COLO668 (cell line): ENCODE data around the gene CACNA1D.

ENCODE experiments used
- DNase-seq: peaks from one replicate; lab custom pipeline; 2025; ENCODE audit not compliant: unreplicated experiment; lab: John Stamatoyannopoulos, UW

The CACNA1D gene

DNA sequence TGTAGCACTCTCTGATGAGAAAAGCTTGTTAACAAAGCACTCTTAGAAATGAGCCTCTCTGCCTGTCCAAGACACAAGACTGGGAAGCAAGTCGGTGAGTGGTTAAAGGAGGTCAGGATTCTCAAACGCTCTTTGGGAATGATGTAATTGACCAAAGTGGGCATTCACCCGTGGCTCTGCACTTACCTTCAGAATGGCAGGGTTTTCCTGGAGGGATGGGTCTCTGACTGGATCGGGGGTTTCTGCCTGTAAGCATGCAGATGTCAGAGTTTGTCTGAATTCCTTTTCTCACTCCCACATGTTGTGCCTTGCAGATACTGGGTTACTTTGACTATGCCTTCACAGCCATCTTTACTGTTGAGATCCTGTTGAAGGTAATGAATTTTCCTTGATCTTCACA lies 245.6 kb downstream of the CACNA1D start:
- DNase-seq = no peak

- no peak for DNase-seq
Measured at GRCh38 chr3:53740956-53741355, 246.5 kb downstream of the CACNA1D start.

GRCh38 chr3:53744351-53744750 lies 249.9 kb downstream of the CACNA1D start:
- peak; percentile 87 for DNase-seq

DNA sequence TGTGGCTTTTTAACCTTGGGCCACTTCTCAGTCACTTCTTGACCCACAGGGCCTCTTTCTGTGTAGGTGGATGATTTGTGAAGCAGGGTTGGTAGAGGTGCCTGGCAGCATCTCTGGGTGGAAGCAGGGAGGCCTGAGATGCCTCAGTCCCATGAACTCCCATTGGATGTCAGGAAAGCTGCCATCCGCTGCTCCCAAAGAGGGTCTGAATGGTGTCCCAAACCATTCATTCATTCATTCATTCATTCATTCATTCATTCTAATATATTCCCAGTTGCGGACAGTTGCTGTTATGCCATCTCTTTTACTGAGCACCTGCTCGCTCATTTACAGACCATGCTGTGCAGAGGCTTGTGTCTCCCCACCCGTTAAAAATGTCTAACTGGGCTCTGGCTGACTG lies 253.1 kb downstream of the CACNA1D start:
- no peak for DNase-seq

DNA sequence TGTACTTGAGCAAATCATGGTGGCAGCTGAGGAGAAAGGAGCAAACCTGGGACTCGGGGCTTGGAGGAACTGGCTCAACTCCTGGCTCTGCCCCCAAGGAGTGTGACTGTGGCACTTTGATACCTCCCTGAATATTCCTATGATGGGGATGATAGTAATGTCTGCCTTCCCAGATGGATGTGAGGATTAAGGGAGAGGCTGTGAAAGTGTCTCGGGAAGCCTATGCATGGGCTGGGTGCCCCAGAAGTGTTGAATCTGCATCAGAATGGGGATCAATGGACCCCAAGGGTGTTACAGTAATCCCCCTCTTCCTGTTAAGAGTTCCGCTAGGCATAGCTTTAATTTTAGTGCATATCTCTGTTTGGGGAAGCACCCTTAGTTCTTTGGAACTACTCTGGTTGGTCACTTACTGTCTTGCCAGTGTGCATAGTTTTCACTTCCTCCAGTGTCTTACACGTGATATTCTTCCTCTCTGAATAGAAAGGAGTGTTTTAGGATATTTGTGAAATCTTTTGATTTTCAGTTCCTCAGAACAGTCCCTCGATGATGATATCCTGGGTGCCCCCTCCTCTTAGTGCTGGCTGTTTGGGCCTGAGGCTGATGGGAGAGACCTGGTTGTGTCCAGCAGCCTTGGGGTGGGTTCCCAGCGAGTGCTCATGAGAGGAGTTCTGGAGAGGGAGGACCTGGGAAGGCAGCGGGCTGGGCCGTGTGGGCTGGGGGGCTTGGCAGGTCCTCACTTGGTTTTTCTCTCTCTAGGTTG lies 254.3 kb downstream of the CACNA1D start:
- DNase-seq = no peak

DNA sequence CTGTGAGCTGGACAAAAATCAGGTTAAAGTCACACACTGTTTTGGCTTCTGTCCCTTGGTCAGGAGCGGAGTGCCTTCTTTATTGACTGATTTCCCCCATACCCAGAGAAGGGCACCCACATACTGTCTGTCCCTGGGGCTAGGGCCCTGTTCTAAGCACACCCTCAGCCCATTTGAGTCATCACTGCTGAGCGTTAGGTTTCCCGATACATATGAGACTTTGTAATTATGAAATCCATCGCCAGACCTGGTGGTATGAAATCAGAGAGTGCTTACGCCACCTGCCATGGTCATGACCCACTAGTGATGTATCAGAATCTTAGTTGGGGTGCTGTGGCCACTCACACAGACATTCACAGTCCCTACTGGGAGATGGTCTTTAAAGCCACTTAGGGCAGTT lies 255.0 kb downstream of the CACNA1D start:
- DNase-seq = no peak

- DNase-seq = no peak
Measured at GRCh38 chr3:53750253-53751210, 256.1 kb downstream of the CACNA1D start.

DNA sequence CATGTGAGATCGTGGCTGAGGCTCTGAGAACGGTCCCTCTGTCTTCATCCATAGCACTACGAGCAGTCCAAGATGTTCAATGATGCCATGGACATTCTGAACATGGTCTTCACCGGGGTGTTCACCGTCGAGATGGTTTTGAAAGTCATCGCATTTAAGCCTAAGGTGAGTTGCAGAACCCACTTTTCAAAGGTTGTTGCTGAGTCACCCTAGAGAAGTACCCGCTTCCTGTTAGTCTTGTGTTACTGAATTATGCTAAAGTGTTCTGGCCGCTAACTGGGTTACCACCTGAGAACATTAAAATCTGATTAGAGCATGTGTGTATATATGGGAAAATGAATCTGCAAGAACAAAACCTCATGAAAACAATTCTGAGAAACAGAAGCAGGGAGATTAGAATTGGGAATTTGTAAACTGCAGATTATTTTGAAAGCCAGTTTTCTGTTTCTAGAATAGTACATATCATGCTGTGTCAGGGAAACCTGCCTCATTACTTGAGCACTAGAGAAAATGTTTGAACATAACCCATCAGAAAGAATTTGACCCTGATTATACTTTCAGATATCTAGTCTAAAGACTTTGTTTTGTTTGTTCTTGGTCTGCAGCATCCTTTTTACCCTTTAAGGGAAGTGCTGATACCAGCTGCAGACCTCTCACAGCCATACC lies 259.2 kb downstream of the CACNA1D start:
- peak; percentile 8 for DNase-seq

GRCh38 chr3:53754325-53754724 lies 259.9 kb downstream of the CACNA1D start:
- no peak for DNase-seq

- no peak for DNase-seq
Measured at GRCh38 chr3:53758846-53759245, 264.4 kb downstream of the CACNA1D start.

DNA sequence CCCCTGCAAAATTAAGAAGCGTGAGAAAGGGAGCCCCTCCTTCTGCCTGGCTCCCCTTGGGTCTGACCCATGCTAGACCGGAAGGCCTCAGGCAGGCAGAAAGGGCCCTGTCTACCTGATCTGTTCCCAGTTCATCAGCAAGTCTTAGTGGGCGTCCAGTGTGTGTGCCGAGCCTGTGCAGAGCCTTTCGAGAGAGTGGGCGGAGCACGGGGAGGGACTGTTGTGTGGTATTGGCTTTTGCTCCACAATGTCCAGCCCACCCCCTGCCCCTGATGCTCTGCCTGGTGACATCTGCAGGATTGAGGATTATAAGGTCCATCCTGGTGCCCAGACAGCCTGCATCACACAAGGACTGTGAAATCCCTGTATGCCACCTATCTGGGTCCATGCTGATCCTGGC lies 268.9 kb downstream of the CACNA1D start:
- no peak for DNase-seq

- peak; percentile 84 for DNase-seq
Measured at GRCh38 chr3:53764026-53764775, 269.8 kb downstream of the CACNA1D start.

DNA sequence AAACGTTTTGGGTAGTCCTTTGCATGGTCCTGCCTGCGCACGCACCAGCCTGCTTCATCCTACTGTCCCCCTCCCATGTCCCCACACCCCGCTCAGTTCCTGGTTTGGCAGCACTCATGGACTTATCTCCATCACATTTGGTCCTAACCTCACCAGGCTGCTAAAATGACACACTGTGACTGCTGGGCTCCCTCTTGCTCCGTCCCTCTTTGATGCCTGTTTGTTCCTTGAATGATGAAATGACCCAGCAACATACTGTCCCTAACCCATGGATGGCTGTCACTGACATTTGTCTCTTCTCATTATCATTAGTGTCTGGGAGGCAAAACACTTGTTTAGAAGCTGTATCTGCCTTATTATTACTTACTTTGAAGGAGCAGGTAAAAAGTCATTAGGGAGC lies 271.3 kb downstream of the CACNA1D start:
- DNase-seq = no peak

GRCh38 chr3:53766706-53767105 lies 272.3 kb downstream of the CACNA1D start:
- no peak for DNase-seq

DNA sequence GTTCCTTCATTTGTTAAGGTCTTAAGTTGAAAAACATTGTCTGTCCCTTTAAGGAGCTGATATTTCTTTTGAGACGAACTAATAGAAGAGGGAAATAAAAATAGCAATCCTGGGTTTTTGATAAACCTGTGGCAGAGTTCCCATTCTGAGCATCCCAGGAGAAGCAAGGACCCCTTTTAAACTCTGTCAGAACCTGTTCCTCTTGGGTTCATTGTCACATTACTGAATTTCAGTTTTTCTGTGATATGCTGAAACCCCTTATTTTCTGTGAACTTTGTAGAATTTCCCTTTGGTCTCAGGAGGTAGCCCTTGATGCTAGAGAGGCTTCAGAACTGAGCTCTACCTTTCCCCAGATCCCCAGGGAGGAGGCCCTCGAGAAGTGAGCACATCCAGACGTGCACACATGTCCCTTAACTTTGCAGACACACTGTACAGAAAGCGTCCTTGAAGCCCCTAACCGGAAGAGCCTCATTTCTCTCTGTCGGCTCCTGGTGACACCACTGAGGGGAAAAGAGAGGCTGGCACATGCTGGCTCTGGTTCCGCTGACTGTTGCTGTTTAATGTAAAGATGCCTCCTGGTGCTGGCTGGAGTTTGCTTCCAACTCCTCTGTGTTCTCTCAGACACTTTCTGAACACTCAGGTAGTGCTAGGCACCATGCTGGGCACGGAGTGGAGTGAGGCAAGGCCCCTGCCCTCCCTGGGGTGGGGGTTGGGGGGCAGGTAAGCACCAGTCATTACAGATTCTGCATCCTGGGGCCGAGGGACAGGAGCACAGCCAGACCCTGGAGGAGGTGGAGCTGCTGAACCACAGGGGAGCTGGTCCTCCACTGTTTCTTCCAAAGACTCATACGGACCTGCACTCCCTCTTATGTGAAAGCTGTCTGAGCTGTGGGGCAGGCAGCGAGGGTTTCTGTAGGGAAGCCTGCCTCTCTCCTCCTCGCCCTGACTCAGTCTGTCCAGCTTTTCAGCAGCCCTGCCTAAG lies 274.4 kb downstream of the CACNA1D start:
- DNase-seq = no peak

- no peak for DNase-seq
Measured at GRCh38 chr3:53772562-53772961, 278.2 kb downstream of the CACNA1D start.

GRCh38 chr3:53773021-53773436 lies 278.6 kb downstream of the CACNA1D start:
- DNase-seq = no peak

DNA sequence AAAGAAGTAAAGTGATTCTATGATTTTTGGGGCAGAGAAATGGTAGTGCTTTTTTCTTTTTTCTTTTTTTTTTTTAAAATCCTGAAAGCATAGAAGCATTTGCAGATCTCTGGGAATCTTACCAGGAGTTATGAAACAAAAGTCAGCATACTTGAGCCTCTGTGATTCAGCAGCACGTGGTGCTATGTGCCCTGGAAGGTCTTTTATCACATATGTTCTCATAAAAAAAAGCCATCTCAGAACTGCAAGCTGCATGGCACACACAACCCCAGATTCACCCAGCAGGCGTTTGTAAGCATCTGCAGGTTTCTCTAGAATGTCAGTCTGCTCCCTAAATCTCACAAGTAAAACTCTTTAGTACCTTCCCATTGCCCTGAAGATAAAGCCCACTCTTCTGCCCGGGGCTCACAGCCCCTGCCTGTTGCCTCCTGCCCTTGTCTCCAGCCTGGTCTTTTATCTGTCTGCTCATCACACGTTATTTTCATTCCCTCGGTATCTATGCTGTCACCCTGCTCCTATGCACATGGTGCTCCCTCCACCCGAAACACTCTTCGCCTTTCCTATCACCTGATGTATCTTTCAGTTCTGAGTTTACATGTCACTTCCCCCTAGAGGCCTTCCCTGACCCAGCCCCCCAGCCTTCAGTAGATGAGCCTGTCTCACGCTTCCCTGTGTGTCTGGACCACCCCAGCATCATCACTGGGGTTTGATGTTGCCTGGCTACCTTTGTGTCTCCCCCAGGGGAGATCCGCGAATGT lies 279.4 kb downstream of the CACNA1D start:
- DNase-seq = no peak

GRCh38 chr3:53774414-53774813 lies 280.0 kb downstream of the CACNA1D start:
- DNase-seq = no peak
